ENCODE data around the gene BID. TPM values are rescaled to one million over a fixed set of nuclear protein-coding genes. Genes with fewer than 3 reads are reported as not detected.
"Not testable (repeated sequence)": the region's sequence is repeated elsewhere in the genome, so short reads cannot be mapped to it uniquely, and the experiment has no call there.

Gene BID
- total and polyA plus RNA-seq, 12 donors, result 3.8 to 26.6 (median 10.6) TPM

- TF ChIP-seq CTCF (IDR thresholded peaks at IDR 0.05) (no peak), POLR2A (IDR thresholded peaks at IDR 0.05) (no peak)
- no peaks in the 10 kb centered on the region for H3K27me3 ChIP-seq
- no peak for DNase-seq
- H3K36me3 ChIP-seq (replicated peaks in 1 of 2), result no peaks in the 10 kb centered on the region
- 87 to 92% (median 88%) methylated on average over 14 of the region's 14 CpGs for WGBS, 4 donors
- no peaks in the 10 kb centered on the region for H3K4me1 ChIP-seq (replicated peaks in 1 of 2)
- no peaks in the 10 kb centered on the region for H3K9me3 ChIP-seq (replicated peaks in 1 of 3)
- intact Hi-C loops (cut with DNase I), result loop anchor here in 1 of 2 donors (10.0 kb wide), 1 partner anchor 107 kb away; no protein-coding TSS in a partner anchor
- H3K27ac ChIP-seq, result no peak overlapping the region
- H3K4me3 ChIP-seq, result no peak overlapping the region
Observed at GRCh38 chr22:17767233-17768065, 6.8 kb downstream of the BID start.

GRCh38 chr22:17764852-17765251 lies 9.4 kb downstream of the BID start:
- 79 to 94% (median 89%) methylated on average over 5 of the region's 5 CpGs for WGBS, 4 donors
- intact Hi-C loops (cut with DNase I), result loop anchor here in 1 of 2 donors (10.0 kb wide), 1 partner anchor 110 kb away; no protein-coding TSS in a partner anchor

GRCh38 chr22:17764036-17764435 lies 10.2 kb downstream of the BID start:
- Histone ChIP-seq H3K4me3 (no peak overlapping the region), H3K9me3 (replicated peaks in 1 of 3) (no peaks in the 10 kb centered on the region), H3K27ac (no peak overlapping the region), H3K4me1 (replicated peaks in 1 of 2) (no peaks in the 10 kb centered on the region), H3K27me3 (no peaks in the 10 kb centered on the region), H3K36me3 (replicated peaks in 1 of 2) (no peaks in the 10 kb centered on the region)
- intact Hi-C loops (cut with DNase I), result loop anchor here in 1 of 2 donors (10.0 kb wide), 1 partner anchor 111 kb away; no protein-coding TSS in a partner anchor
- DNase-seq, result no peak
- 80 to 87% (median 83%) methylated on average over 5 of the region's 5 CpGs for WGBS, 4 donors
- no peak for TF ChIP-seq POLR2A (IDR thresholded peaks at IDR 0.05)
- TF ChIP-seq CTCF (IDR thresholded peaks at IDR 0.05), result no peak

More at GRCh38 chr22:17764852-17765251, 9.4 kb downstream of the BID start:
- not testable (repeated sequence) for H3K27ac ChIP-seq; H3K4me3 ChIP-seq; H3K4me1 ChIP-seq (replicated peaks in 1 of 2); H3K36me3 ChIP-seq (replicated peaks in 1 of 2); DNase-seq; H3K9me3 ChIP-seq (replicated peaks in 1 of 3); H3K27me3 ChIP-seq

GRCh38 chr22:17763442-17763841 lies 10.8 kb downstream of the BID start:
- not testable (repeated sequence) for H3K36me3 ChIP-seq (replicated peaks in 1 of 2); H3K27ac ChIP-seq; H3K9me3 ChIP-seq (replicated peaks in 1 of 3); H3K4me3 ChIP-seq; H3K4me1 ChIP-seq (replicated peaks in 1 of 2); DNase-seq; H3K27me3 ChIP-seq
- 87 to 93% (median 88%) methylated on average over 10 of the region's 10 CpGs for WGBS, 4 donors
- intact Hi-C loops (cut with DNase I), result loop anchor here in 1 of 2 donors (10.0 kb wide), 1 partner anchor 111 kb away; no protein-coding TSS in a partner anchor

- Histone ChIP-seq H3K27me3 (no peaks in the 10 kb centered on the region), H3K9me3 (replicated peaks in 1 of 3) (no peaks in the 10 kb centered on the region), H3K36me3 (replicated peaks in 1 of 2) (no peaks in the 10 kb centered on the region), H3K4me3 (no peak overlapping the region), H3K27ac (no peak overlapping the region), H3K4me1 (replicated peaks in 1 of 2) (no peaks in the 10 kb centered on the region)
- WGBS, 4 donors, result 82 to 94% (median 86%) methylated on average over 2 to 4 of the region's 4 CpGs
- DNase-seq, result no peak
- intact Hi-C loops (cut with DNase I), result loop anchor here in 1 of 2 donors (10.0 kb wide), 1 partner anchor 114 kb away; no protein-coding TSS in a partner anchor
- TF ChIP-seq CTCF (IDR thresholded peaks at IDR 0.05), result no peak
- TF ChIP-seq POLR2A (IDR thresholded peaks at IDR 0.05), result no peak
Observed at GRCh38 chr22:17761138-17761488, 13.2 kb downstream of the BID start.

Data from adrenal gland (tissue), 12 donors.